ENCODE data around the gene COX8C. TPM values are rescaled to one million over a fixed set of nuclear protein-coding genes. Genes with fewer than 3 reads are reported as not detected.
A peak's percentile ranks its signal among the peaks of the same experiment; 100 is the strongest.

The COX8C gene
- total RNA-seq, 3 donors from 2014 or later (not counting 1 experiment from before 2014, with no cell fraction given): not detected

GRCh38 chr14:93331728-93332396, 15.1 kb upstream of the COX8C start:
- no peaks in the 10 kb centered on the region for H3K36me3 ChIP-seq (ENCODE audit: control insufficient read depth, insufficient read depth, low read length)
- Mint-ChIP-seq H3K9me3 (no peaks in the 10 kb centered on the region), H3K27ac (peak overlapping the region; percentile 85 to 96), H3K27me3 (ENCODE audit: low read depth in 2 of 2) (no peaks in the 10 kb centered on the region), H3K4me1 (peaks cover 50 to 55% of the 10 kb centered on the region in 2 donors), H3K4me3 (peak overlapping the region; percentile 94), H3K36me3 (no peaks in the 10 kb centered on the region)
- H3K4me3 ChIP-seq (ENCODE audit: low read length): peak overlapping the region; percentile 53
- H3K27ac ChIP-seq (ENCODE audit: low read length): peak overlapping the region; percentile 30
- H3K9me3 ChIP-seq (ENCODE audit: control insufficient read depth, insufficient read depth, low read length): no peaks in the 10 kb centered on the region
- H3K4me1 ChIP-seq (ENCODE audit: control insufficient read depth, insufficient read depth, low read length): peaks cover 14% of the 10 kb centered on the region
- ATAC-seq (peak in 1 of 3 donors; percentile 3), DNase-seq (no peak)
- intact Hi-C loops (cut with micrococcal nuclease): no loop called here
- H3K27me3 ChIP-seq (ENCODE audit: control insufficient read depth, insufficient read depth, low read length): no peaks in the 10 kb centered on the region
- 22% methylated on average over 16 of the region's 21 CpGs for whole genome bisulfite sequencing (ENCODE audit: insufficient coverage)
- no peak for TF ChIP-seq CTCF (IDR thresholded peaks at IDR 0.05)

GRCh38 chr14:93332397-93332852, 14.6 kb upstream of the COX8C start:
- WGBS (ENCODE audit: insufficient coverage): under 1% methylated on average over 61 of the region's 61 CpGs
- H3K27ac Mint-ChIP-seq: peak overlapping the region; percentile 87 to 96
- Histone ChIP-seq H3K36me3 (ENCODE audit: control insufficient read depth, insufficient read depth, low read length) (no peaks in the 10 kb centered on the region), H3K4me1 (ENCODE audit: control insufficient read depth, insufficient read depth, low read length) (peaks cover 14% of the 10 kb centered on the region), H3K27me3 (ENCODE audit: control insufficient read depth, insufficient read depth, low read length) (no peaks in the 10 kb centered on the region), H3K27ac (ENCODE audit: low read length) (peak overlapping the region; percentile 79), H3K4me3 (ENCODE audit: low read length) (peak overlapping the region; percentile 53), H3K9me3 (ENCODE audit: control insufficient read depth, insufficient read depth, low read length) (peaks cover 4% of the 10 kb centered on the region)
- peaks cover 46 to 52% of the 10 kb centered on the region in 2 donors for H3K4me1 Mint-ChIP-seq
- no peaks in the 10 kb centered on the region for H3K9me3 Mint-ChIP-seq
- H3K4me3 Mint-ChIP-seq: peak overlapping the region; percentile 94
- no peak for TF ChIP-seq CTCF (IDR thresholded peaks at IDR 0.05)
- DNase-seq: peak in 1 of 2 donors; percentile 49
- H3K36me3 Mint-ChIP-seq: no peaks in the 10 kb centered on the region
- H3K27me3 Mint-ChIP-seq (ENCODE audit: low read depth in 2 of 2): no peaks in the 10 kb centered on the region
- intact Hi-C loops (cut with micrococcal nuclease): no loop called here
- peak; percentile 39 to 52 (median 48) for ATAC-seq

GRCh38 chr14:93332853-93333630, 13.9 kb upstream of the COX8C start, which contains the start of gene BTBD7:
Gene BTBD7 (minus strand): TSS chr14:93333036. CDS start chr14:93296051, 36,985 bp downstream.
- Mint-ChIP-seq H3K27ac (peak within 1 kb of the TSS; percentile 87 to 96), H3K36me3 (no peaks in the 10 kb centered on the region), H3K27me3 (ENCODE audit: low read depth in 2 of 2) (no peaks in the 10 kb centered on the region), H3K4me3 (peak within 1 kb of the TSS; percentile 94), H3K4me1 (peaks cover 42 to 45% of the 10 kb centered on the region in 2 donors), H3K9me3 (no peaks in the 10 kb centered on the region)
- H3K36me3 ChIP-seq (ENCODE audit: control insufficient read depth, insufficient read depth, low read length): no peaks in the 10 kb centered on the region
- under 1% methylated on average over 73 of the region's 74 CpGs for WGBS (ENCODE audit: insufficient coverage)
- no peak for TF ChIP-seq CTCF (IDR thresholded peaks at IDR 0.05)
- intact Hi-C loops (cut with micrococcal nuclease): loop anchor here (1.0 kb wide), 1 partner anchor 148 kb away; the partner anchor contains the start of gene LYSET
- DNase-seq (peak; percentile 92 to 98), ATAC-seq (peak; percentile 90 to 98 (median 95))
- H3K27me3 ChIP-seq (ENCODE audit: control insufficient read depth, insufficient read depth, low read length): no peaks in the 10 kb centered on the region
- peak within 1 kb of the TSS; percentile 83 for H3K4me3 ChIP-seq (ENCODE audit: low read length)
- H3K4me1 ChIP-seq (ENCODE audit: control insufficient read depth, insufficient read depth, low read length): peaks cover 14% of the 10 kb centered on the region
- H3K9me3 ChIP-seq (ENCODE audit: control insufficient read depth, insufficient read depth, low read length): peaks cover 5% of the 10 kb centered on the region
- peak within 1 kb of the TSS; percentile 83 for H3K27ac ChIP-seq (ENCODE audit: low read length)
